HG02870 (cell line): ENCODE data around the gene GGA3.
A peak's percentile ranks its signal among the peaks of the same experiment; 100 is the strongest.

Experiments used
- ATAC-seq: cut with Tn5 transposase; IDR thresholded peaks from one replicate; pipeline ENCODE4 v1.9.1; 2021; ENCODE audit warnings: mild to moderate bottlenecking, moderate library complexity; ENCODE audit not compliant: unreplicated experiment

The GGA3 gene

DNA sequence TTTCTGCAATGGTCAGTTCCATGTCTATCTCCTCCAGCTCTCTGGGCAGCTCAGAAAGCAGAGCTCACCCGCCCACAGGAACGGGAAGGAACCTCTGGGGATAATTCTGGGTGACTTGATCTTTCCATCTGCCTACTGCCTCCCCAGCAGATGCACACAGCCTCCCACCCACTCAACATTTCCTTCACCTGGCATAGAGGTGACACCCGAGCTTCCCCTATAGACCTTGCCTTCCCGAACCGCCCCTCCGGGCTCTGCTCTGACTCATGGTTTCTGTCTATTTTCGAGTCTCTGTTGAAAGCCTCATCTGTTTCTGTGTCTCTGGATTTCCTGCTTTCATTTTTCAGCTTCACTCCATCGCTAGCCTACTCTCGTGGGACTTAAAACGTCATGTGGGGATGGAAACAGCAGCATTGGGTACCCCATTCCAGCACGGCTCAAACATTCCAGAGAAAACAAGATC lies 11.4 kb downstream of the GGA3 start:
- ATAC-seq: peak; percentile 80

DNA sequence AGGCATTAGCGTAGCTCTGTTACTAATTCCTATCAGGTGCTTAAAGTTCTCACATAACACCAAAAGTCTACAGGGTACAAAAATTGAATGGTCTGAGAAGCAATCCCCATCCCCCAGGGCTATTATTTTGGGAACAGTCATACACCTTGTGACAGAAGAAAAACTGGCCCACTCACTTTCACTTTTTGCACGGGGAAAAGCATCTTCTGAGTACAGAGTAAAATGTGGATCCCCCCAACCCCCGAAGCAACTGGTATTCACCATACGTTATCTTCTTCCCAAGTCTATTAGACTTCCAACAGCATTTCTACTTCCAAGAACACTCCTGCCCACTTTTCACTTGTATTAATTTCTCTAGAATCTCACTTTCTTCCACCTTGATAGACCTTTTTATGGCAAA lies 11.8 kb downstream of the GGA3 start:
- no peak for ATAC-seq

DNA sequence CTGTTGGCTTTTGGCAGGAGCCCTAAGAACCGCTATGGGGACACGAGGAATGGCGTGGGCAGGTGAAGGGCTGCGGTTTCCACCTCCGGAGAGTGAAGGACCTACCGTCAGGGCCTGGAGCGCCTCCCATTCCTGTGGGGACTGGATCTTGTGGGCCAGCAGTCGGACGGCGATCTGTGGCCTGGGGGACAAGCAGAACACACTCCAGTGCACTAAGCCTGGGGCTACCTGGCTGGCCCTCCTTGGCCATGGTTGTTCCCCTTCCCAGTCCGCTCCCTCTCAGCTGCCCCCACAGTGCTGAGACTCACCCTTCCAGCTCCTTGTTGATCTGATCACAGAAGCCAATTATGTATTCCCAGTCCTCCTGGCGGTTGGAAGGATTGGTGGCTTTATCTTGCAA lies 15.0 kb downstream of the GGA3 start:
- ATAC-seq: no peak

DNA sequence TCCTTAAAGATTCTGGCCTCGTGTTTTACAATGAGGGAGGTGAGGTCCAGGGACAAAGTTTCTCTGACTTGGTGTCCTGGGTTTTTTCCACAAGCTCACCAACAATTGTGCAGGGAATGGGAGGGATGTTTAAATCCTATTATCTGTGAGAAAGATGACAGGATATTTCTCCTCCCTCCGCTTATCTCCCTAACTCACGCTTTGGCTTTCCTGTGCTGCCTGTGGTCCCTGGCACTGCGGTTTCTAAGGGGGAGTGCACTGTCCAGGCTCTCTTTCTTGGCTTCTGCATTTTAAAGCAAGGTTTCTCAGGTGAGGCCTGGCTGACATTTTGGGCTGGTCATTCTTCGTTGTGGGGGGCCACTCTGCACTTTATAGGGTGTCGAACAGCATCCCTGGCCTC lies 16.4 kb downstream of the GGA3 start:
- ATAC-seq: no peak

DNA sequence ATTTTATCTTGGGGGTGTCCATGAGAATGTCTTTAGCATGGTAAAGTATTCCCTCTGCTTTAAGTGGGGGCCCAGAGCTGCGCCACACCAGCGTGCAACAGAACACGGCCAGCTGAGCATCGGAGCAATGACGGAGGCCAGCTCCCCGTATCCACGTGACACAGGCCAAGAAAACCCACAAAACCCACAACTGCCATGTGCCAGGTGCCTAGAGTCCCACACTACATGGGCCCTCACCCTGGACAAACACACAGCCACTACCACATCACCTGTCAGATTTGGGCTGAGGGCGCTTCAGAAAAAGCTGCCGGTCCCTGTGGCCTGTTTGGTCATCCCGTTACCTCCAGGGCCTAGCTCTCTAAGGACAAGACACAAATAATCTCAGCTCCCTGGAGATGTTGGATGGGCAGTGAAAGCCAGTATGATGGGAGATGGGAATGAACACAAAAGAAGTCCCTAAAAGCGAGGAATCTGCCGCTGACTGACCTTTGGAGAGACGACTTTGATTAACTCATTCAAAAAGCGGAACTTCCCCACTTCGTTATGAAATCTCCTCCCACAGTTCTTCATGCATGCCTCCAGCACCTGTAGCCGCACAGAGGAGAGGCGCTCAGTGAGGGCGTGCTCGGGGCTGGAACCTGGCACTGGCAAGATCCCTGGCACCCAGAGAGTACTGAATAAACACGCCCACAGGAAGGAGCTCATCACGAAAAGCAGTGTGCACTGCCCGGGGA lies 17.1 kb downstream of the GGA3 start:
- ATAC-seq: no peak

DNA sequence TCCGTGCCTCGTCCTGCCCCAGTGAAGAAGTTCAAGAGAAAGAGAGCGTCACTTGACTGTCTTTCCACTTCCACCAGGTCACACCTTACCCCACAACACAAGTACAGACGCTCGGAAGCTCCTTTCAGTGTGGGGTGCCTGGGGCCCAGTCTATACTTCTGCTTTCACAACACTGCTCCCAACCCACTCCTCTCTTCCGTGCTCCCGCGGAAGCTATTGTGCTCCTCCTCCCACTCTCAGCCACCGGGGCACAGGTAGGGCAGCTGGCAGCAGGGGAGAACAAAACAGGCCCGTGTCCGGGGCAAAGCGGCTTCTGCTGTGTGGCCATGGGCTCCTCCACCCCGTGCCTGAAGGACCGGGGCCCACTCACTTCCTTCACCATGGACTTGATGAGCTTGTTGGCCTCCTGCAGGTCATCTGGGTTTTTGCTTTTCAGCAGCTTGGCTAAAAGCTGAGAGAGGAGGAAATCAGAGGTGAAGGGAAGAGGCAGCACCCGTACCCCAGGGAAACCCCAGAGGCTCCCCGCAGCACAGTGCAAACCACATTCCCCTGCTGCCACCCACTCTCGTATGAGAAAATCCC lies 18.9 kb downstream of the GGA3 start:
- no peak for ATAC-seq

DNA sequence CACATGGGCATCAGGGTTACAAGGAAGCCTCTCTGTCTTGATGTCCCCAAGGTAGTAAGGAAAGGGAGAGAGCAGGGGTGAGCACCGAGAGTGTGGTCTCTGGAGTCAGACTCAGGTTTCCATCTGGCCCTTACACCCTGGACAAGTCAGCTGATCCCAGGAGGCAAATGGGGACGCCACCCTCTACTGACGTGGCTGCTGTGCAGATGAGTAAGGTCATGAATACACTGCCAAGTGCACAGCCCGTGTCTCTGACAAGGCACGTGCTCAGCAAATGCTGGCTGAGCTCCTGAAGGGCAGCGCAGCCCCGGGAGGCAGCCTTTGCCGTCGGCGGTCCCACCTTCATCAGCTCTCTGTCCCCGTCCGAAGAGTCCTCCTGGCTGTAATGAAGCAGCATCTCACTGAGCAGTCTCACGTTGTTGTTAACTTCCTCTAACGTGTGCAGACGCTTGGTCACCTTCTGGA lies 19.4 kb downstream of the GGA3 start:
- ATAC-seq: no peak

DNA sequence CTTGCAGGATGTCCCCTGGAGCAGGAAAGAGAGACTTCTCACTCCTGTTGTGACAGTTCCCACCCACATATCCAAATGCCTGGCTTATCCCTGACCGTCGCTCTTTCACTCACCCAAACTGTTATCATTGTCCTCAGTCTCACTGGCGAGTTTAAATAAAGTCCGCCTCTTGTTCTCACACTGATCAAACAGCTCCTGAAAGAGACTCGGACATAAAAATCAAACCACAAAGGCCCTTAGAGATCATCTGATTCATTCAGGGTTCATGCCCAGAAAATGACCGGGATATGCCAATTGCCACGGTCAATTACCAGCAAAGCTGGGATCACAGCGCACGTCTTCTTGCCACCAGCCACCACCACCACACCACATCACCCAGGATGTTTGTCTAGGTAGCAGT lies 19.9 kb downstream of the GGA3 start:
- ATAC-seq: no peak

DNA sequence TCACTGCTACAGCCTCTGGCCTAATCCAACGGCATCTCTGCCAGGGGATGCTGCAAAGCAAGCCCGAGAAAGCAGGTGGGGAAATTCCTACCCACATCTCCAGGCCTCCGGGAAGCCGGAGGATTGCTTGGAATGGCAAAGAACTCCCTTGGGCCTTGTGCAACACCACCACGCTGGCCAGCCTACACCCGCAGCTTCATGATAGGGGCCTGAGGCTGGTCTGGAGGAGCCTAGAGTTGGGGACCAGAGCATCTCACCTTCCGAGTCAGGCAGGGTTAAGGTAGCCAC lies 20.3 kb downstream of the GGA3 start:
- ATAC-seq: no peak

DNA sequence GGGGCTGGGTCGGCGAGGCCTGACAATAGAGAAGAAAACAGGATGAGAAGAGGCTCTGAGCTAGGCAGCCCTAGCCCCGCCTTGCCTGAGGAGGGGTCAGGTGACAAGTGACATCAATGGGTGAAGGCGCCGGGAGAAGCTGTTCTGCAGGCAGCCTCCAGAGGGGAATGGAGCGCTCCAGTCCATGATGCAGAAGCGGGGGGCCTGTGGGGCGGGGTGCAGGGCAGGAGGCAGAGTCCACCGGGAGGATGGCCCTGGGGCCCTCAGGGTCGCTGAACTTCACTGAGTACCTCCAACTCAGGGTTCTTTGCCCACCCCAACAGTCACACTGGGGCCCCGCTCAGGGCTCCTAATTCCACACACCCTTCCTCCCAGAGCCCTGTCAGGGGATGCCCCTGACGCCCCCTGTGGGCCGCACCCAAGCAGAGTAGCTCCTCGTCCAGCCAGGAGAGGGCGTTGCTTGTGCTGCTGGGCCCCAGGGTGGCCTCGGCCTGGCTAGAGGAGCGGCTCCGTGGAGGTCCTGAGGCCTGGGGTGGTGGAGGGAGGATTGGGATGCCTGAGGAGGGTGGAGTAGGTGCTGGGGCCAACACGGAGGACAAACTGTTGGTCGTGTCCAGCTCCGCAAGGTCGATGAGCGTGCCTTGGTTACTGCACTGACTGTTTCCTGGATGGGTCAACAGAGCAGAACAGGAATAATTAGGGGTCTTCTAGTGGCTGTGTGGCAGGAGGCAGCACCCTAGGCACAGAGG lies 20.8 kb downstream of the GGA3 start:
- ATAC-seq: no peak

DNA sequence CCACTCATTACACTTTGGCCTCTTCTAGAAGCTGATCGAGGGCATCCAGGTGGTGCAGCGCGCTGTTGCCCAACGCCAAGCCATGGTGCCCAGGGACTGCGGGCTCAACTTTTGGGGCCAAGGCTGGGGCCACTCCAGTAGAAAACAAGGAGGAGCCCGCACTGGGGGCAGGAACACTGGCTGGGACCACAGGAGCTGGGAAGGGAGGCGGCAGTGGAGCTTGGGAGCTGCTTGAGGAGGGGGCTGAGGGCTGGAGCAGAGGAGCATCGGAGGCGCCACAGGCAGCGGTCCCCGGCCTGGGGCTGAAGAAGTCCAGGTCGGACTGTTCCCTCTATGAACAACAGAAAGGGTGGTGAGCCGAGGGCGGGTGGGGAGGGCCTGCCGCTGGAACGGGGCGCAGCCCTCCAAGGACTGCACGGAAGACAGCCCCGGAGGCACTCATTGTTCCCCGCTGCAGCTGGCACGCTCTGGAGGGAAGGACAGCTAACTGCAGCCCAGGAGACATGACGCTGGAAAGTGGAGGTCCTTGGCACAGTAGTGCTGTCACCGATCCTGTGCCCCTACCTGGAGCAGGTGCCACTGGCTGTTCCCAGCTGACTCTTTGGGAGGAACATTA lies 21.5 kb downstream of the GGA3 start:
- ATAC-seq: no peak

DNA sequence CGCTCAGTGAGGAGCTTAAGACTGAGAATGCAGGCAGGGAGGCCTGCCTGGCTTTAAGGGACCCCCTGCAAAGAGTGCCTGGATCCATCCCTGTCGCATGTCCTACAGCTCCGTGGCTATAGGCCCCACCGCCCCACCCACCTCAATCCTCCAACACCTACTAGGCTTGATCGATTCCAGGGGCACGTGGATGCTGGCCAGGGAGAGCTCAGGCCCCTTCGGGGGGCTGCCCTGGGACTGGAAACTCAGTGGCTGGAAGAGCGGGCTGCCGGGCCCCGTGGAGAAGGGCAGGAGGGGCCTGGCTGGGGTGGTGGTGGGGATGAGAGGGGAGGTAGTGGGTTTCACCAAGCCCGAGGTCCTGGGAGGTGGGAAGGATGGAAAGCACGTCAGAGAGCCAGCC lies 22.2 kb downstream of the GGA3 start:
- ATAC-seq: no peak

DNA sequence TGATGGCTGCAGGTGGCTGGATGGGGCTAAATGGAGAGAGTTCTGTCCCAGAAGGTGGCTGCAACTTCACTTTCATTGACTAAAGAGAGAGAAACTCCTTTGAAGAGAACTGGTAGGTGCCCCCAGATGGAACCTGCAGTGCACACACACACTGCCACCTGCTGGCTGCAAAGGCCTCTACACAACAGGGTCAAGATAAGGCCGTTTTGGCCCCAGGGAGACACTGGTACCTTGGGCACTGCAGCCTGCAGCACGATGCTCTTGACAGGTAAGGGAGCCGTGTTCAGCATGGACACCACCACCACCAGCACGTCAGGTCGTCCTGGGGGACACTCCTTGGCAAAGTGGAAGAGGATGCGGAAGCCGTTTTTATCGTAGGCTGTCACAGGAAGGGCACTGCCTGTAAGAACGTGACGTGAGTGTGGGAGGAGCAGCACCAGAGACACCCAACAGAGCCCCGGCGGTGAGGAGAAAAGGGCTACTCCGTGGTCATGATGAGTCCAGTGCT lies 22.7 kb downstream of the GGA3 start:
- ATAC-seq: no peak

DNA sequence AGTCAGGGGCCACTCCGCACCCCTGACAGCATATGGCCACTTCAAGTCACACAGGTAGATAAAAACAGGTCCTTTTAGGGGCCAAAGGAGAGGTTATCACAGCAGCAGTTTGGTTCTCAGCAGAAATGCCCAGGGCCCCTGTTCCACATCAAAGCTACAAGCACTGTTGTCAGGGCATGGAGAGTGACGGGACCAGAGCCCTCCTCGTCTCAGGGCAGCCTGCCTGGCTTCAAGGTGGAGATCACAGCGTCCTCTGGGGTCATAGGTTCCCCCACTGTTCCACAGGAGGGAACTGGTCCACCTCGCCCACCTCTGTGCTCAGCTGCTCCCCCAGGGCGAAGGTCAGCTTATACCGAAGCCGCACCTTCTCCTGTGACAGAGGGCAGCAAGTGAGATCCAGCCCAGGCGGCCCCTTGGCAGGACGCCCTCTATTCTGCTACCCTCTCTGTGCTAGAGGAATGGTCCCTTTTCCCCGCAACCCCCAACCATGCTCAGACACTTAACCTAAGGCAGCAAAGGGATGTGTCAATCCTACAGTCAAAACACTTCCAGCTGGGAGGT lies 23.3 kb downstream of the GGA3 start:
- ATAC-seq: no peak

DNA sequence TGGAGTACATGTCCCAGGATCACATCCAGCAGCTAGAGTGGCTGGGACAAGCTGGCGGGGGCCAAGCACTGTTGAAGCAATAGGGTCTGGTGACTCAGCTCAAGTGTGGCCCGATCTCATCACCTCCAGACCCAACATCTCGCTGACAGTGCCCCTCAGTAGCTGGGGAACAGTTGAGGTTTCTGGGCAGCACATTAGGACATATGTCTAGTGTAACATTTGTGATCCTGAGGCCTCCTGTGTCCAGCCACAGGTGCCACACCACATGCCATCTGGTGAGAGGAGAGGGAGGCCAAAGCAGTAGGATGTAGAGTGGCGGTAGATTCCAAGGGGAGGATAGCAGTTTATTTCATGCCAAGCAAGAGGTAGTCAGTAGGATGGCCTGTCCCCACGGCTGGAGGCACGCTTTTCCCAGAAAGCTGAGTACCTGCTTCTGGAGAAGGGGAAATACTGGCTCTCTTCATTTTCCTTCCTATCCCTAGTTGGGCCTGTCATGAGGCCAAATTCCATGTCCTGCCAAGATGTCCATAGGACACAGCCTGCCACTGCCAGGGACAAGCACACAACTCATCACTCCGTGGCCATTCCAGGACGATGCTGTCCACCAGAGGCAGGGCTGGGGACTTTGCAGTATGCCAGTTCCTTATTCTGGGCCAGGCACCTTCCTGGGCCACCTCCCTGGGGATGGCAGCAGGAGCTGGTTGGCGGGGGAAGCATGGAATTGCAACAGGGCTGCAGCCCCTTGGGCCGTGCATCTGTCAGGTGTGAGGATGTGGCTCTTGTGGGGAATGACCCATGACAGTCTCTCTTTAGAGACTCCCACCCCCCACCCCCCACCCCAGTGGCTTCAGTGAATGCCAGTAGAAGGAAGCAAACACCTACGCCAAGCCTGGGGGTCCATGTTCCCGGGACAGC lies 24.0 kb downstream of the GGA3 start:
- no peak for ATAC-seq

DNA sequence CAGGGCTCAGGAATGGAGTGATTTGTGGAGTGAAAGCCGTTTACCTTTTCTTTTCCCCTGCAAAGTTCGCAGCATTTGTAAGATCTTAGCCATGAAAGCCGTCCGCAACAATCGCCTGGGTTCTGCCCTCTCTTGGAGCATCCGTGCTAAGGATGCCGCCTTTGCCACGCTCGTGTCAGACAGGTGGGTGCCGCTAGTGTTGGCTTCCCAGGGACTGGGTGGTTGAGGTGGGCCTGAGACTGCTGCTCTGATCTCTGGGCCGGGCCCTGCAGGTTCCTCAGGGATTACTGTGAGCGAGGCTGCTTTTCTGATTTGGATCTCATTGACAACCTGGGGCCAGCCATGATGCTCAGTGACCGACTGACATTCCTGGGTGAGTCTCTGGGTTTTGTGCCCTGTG lies 28.6 kb downstream of the GGA3 start:
- no peak for ATAC-seq

DNA sequence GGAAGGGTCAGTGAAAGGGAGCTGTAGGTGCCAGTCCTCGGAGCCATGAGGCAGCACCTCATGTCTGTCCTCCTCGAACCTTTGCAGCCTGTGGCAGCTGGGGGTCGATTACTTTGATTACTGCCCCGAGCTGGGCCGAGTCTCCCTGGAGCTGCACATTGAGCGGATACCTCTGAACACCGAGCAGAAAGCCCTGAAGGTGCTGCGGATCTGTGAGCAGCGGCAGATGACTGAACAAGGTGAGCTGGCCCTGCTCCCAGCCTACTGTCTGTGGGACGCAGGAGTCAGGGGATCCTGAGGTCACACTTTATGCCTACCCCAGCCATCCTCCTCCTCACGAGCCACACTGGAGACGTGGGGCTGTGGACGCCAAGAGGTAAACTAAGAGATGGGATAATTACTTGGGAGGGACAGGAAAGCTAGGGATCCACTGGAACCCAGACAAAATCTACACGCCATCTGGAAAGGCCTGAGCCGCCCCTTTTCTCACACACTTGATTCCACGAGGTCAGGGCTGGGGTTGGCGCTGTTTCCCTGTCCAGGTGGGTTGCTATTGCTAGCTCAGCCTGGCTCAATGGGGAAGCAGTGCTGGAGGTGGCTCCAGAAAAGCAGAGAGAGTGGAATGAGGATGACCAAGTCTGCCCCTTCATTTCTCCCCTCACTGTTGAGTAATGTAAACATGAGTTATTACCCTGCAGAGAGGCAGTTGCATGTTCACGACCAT lies 29.5 kb downstream of the GGA3 start:
- ATAC-seq: no peak

DNA sequence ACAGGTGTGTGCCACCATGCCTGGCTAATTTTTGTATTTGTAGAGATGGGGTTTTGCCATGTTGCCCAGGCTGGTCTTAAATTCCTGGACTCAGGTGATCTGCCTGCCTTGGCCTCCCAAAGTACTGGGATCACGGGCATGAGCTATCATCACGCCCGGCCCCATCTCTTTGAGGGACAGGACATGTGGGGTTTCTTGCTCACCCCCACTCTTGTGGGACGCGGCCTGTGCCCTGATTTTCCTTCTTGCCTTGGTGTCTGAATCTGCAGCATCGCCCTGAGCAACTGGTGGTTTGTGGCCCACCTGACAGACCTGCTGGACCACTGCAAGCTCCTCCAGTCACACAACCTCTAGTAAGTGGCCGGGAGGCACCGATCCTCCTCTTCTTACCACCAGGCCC lies 30.3 kb downstream of the GGA3 start:
- no peak for ATAC-seq

DNA sequence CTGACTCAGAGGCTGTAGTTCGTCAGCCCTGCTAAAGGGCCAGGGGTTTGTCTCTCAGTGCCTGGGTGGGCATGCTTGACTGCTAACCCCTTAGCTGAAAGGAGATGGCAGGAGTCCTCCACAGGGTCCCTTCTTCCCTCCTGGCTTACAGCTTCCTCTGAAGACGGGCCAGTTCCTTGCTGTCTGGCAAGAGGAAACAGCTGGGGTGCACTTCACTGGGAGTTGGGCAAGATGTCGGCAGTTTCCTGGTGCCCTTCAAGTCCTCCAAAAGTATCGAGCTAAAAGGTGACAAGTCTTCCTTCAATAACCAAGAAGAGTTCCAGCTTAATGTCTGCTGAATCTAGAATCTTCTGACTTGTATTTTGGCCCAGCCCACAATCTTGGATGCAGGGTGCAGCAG lies 32.6 kb downstream of the GGA3 start:
- no peak for ATAC-seq

DNA sequence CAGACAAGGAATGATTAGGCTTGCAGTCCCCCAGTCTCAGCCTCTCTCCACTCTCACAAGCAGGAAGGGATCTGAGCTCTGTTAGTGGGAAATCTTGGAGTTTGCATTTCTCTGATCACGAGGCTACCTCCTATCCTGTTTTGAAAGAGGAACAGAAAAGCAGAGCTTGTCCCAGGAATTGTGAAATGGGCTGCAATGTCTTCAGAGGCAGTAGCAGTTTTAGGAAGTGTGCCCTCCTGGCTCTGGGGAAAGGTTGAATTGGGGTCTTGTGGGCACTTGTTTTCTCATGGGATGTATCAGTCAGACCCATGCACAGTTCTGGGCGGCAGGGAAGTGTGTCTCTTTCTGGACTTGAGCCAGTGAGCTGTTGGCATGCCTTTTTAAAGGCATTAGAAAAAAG lies 33.1 kb downstream of the GGA3 start:
- ATAC-seq: no peak
